ENCODE measurements around the gene MYCBP. TPM values are rescaled to one million over a fixed set of nuclear protein-coding genes. Genes with fewer than 3 reads are reported as not detected.

The MYCBP gene
- total RNA-seq, 4 donors from 2014 or later, result 14.6 to 27.3 (median 16.6) TPM

GRCh38 chr1:38865112-38865715 lies 7.9 kb downstream of the MYCBP start:
- no peak for DNase-seq (ENCODE audit: low spot score in 2 of 2)
- no peak for TF ChIP-seq POLR2A (IDR thresholded peaks at IDR 0.05)
- no peak for TF ChIP-seq CTCF (IDR thresholded peaks at IDR 0.05)
- no peak overlapping the region for H3K4me3 ChIP-seq (ENCODE audit: low read depth, poor library complexity, severe bottlenecking)
- intact Hi-C loops (cut with DNase I; ENCODE audit: low total_unique reads), result no loop called here
- WGBS, 2 donors, result 58 to 66% methylated on average over 4 of the region's 4 CpGs

GRCh38 chr1:38860454-38860795 lies 12.7 kb downstream of the MYCBP start:
- TF ChIP-seq CTCF (IDR thresholded peaks at IDR 0.05) (no peak), POLR2A (IDR thresholded peaks at IDR 0.05) (no peak)
- 5 to 7% methylated on average over 6 of the region's 6 CpGs for WGBS, 2 donors
- intact Hi-C loops (cut with DNase I; ENCODE audit: low total_unique reads), result no loop called here
- no peak for DNase-seq (ENCODE audit: low spot score in 2 of 2)
- no peak overlapping the region for H3K4me3 ChIP-seq (ENCODE audit: low read depth, poor library complexity, severe bottlenecking)

- DNase-seq (ENCODE audit: low spot score in 2 of 2), result peak; percentile 99 to 100
- intact Hi-C loops (cut with DNase I; ENCODE audit: low total_unique reads), result no loop called here
- peak within 1 kb of the TSS; percentile 84 for H3K4me3 ChIP-seq (ENCODE audit: low read depth, poor library complexity, severe bottlenecking)
- WGBS, 2 donors, result 0 to 1% methylated on average over 26 to 48 of the region's 70 CpGs
- no peak for TF ChIP-seq CTCF (IDR thresholded peaks at IDR 0.05)
- no peak for TF ChIP-seq POLR2A (IDR thresholded peaks at IDR 0.05)
These were observed 13.3 kb downstream of the MYCBP start, which contains the start of gene RRAGC for GRCh38 chr1:38859561-38860453. RRAGC (minus strand) TSS chr1:38859772; CDS start chr1:38859646, 126 bp downstream.

GRCh38 chr1:38858833-38859560 lies 14.2 kb downstream of the MYCBP start:
- 0 to 1% methylated on average over 27 to 33 of the region's 51 CpGs for WGBS, 2 donors
- peak; percentile 55 to 94 for DNase-seq (ENCODE audit: low spot score in 2 of 2)
- no peak for TF ChIP-seq POLR2A (IDR thresholded peaks at IDR 0.05)
- TF ChIP-seq CTCF (IDR thresholded peaks at IDR 0.05), result no peak
- intact Hi-C loops (cut with DNase I; ENCODE audit: low total_unique reads), result no loop called here
- H3K4me3 ChIP-seq (ENCODE audit: low read depth, poor library complexity, severe bottlenecking), result peak overlapping the region; percentile 84

GRCh38 chr1:38852780-38853179 lies 20.4 kb downstream of the MYCBP start:
- intact Hi-C loops (cut with DNase I; ENCODE audit: low total_unique reads), result no loop called here
- no peak for DNase-seq (ENCODE audit: low spot score in 2 of 2)
- H3K4me3 ChIP-seq (ENCODE audit: low read depth, poor library complexity, severe bottlenecking), result no peak overlapping the region
- 81 to 84% methylated on average over 4 of the region's 4 CpGs for WGBS, 2 donors
- TF ChIP-seq CTCF (IDR thresholded peaks at IDR 0.05), result no peak
- no peak for TF ChIP-seq POLR2A (IDR thresholded peaks at IDR 0.05)
